Measurements from ENCODE around the gene ZNF777.
A peak's percentile ranks its signal among the peaks of the same experiment; 100 is the strongest.
"Not testable (repeated sequence)": the region's sequence is repeated elsewhere in the genome, so short reads cannot be mapped to it uniquely, and the experiment has no call there.

Gene ZNF777

DNA sequence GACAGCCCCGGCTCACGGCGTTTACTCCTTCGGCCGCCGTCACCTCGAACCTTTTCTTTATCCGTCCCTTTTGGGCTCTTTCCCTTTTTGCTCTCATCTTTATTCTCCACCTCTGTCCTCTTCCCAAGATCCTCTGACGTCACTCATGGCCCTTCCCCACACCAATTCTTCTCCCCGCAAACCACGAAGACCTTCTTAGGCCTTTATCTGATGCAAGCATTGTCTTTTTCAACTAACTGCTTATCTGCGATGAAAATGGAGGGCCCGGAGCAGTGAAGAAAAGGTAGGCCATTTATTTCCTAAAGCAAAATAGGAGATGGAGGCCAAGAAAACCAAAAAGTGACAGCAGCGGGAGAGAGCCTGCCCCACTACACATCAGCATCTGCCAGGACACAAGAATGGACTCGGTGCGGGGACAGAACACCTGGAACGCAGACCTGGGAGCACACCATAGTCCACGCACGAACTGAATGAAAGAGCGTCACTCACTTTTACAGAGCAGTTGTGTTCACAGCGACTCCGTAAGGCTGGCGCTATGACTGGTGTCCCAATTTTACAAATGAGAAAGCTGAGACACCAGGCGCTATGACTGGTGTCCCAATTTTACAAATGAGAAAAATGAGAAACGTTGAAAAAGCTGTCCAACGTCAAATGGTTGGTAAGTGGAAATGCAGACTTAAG, 45.3 kb downstream of the ZNF777 start:
- H3K9ac ChIP-seq (ENCODE audit: low read depth, low read length): no peak overlapping the region
- H4K20me1 ChIP-seq (ENCODE audit: insufficient read depth, low read length): no peaks in the 10 kb centered on the region
- H3K4me3 ChIP-seq (ENCODE audit: low read depth in 1 of 2, low read length in 2 of 2): no peak overlapping the region

DNA sequence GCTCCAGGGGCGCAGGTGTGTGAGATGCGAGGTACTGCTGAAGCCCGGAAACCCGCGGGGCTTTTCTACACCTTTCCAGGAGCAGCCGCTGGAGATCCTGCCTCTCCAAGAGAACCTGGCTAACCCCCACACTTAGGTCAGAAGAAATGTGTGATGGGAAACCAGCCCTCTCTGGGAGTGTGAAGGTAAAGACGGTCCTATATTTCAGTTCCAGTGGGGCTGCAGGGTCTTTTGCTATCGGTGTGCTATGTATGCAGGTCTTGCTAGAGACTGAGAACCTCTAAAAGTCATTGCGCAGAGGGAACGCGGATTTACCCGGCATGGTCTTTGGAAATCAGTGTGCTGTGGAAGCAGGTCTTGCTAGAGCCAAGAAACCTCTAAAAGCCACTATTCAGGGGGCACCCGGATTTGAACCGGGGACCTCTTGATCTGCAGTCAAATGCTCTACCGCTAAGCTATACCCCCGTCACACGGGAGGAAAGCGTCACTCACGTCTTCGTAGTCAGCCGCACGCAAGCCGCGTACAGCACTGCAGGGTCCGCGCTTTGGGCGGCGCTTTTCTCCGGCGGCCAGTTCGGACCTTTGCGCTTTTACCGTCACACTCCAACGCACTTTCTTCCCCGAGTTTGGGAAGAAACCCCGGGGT, 46.0 kb downstream of the ZNF777 start:
- TF ChIP-seq, protein P1, sequence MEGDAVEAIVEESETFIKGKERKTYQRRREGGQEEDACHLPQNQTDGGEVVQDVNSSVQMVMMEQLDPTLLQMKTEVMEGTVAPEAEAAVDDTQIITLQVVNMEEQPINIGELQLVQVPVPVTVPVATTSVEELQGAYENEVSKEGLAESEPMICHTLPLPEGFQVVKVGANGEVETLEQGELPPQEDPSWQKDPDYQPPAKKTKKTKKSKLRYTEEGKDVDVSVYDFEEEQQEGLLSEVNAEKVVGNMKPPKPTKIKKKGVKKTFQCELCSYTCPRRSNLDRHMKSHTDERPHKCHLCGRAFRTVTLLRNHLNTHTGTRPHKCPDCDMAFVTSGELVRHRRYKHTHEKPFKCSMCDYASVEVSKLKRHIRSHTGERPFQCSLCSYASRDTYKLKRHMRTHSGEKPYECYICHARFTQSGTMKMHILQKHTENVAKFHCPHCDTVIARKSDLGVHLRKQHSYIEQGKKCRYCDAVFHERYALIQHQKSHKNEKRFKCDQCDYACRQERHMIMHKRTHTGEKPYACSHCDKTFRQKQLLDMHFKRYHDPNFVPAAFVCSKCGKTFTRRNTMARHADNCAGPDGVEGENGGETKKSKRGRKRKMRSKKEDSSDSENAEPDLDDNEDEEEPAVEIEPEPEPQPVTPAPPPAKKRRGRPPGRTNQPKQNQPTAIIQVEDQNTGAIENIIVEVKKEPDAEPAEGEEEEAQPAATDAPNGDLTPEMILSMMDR (IDR thresholded peaks at IDR 0.05; ENCODE audit: borderline replicate concordance, extremely low read depth, low read length, poor library complexity, severe bottlenecking): no peak
- no peak for TF ChIP-seq EZH2 (IDR thresholded peaks at IDR 0.05; ENCODE audit: borderline replicate concordance, low read depth, low read length, severe bottlenecking)
- Histone ChIP-seq H3K36me3 (ENCODE audit: insufficient read depth, low read length) (no peaks in the 10 kb centered on the region), H3K4me1 (ENCODE audit: insufficient read depth, low read length) (peaks cover 23% of the 10 kb centered on the region), H3K79me2 (ENCODE audit: insufficient read depth, low read length) (no peaks in the 10 kb centered on the region), H3K9me3 (ENCODE audit: insufficient read depth, low read length, severe bottlenecking) (peaks cover 3% of the 10 kb centered on the region), H3K27ac (ENCODE audit: low read length) (peak overlapping the region; percentile 71), H3K27me3 (ENCODE audit: insufficient read depth, low read length, poor library complexity) (no peaks in the 10 kb centered on the region), H3K4me3 (ENCODE audit: low read depth in 1 of 2, low read length in 2 of 2) (no peak overlapping the region), H3K9ac (ENCODE audit: low read depth, low read length) (peak overlapping the region; percentile 36; the same call in 1 of the 2 replicates), H2AFZ (ENCODE audit: low read depth, low read length) (no peak overlapping the region), H4K20me1 (ENCODE audit: insufficient read depth, low read length) (no peaks in the 10 kb centered on the region), H3K4me2 (ENCODE audit: insufficient read depth, low read length) (no peak overlapping the region)
- no peak for DNase-seq
- ATAC-seq (ENCODE audit: insufficient read depth, low read depth): peak; percentile 5; the same call in 1 of the 3 replicates

More for the DNA sequence above, 45.3 kb downstream of the ZNF777 start:
- Histone ChIP-seq H3K36me3 (ENCODE audit: insufficient read depth, low read length) (no peaks in the 10 kb centered on the region), H2AFZ (ENCODE audit: low read depth, low read length) (no peak overlapping the region), H3K27ac (ENCODE audit: low read length) (peak overlapping the region; percentile 71), H3K4me2 (ENCODE audit: insufficient read depth, low read length) (no peak overlapping the region), H3K79me2 (ENCODE audit: insufficient read depth, low read length) (no peaks in the 10 kb centered on the region), H3K9me3 (ENCODE audit: insufficient read depth, low read length, severe bottlenecking) (peaks cover 3% of the 10 kb centered on the region), H3K27me3 (ENCODE audit: insufficient read depth, low read length, poor library complexity) (no peaks in the 10 kb centered on the region), H3K4me1 (ENCODE audit: insufficient read depth, low read length) (peaks cover 23% of the 10 kb centered on the region)
- TF ChIP-seq, protein P1 (IDR thresholded peaks at IDR 0.05; ENCODE audit: borderline replicate concordance, extremely low read depth, low read length, poor library complexity, severe bottlenecking): no peak
- TF ChIP-seq EZH2 (IDR thresholded peaks at IDR 0.05; ENCODE audit: borderline replicate concordance, low read depth, low read length, severe bottlenecking): no peak
- ATAC-seq (ENCODE audit: insufficient read depth, low read depth): no peak
- DNase-seq: no peak

DNA sequence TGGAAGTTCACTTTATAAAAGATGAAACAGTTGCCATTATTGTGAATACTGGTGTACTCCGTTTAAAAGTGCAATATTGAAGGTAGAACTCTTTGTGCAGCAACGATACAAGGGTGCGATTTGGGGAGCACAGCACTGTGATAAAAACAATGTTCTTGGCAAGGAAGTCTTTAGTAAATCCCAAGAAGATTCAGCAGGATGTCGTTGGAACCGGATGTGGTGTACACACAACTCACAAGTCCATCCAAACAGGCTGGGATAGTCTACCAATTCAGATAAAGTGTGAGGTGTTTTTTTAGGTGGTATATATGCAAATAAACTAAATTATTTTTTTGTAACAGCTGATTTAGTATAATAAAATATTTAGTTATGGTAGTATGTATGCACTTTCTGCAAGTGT, 46.7 kb downstream of the ZNF777 start:
- peak overlapping the region; percentile 35 for H3K4me2 ChIP-seq (ENCODE audit: insufficient read depth, low read length)
- DNase-seq: peak; percentile 57
- H3K9ac ChIP-seq (ENCODE audit: low read depth, low read length): peak overlapping the region; percentile 36
- TF ChIP-seq, protein P1 (IDR thresholded peaks at IDR 0.05; ENCODE audit: borderline replicate concordance, extremely low read depth, low read length, poor library complexity, severe bottlenecking): no peak
- no peak for TF ChIP-seq EZH2 (IDR thresholded peaks at IDR 0.05; ENCODE audit: borderline replicate concordance, low read depth, low read length, severe bottlenecking)
- no peaks in the 10 kb centered on the region for H4K20me1 ChIP-seq (ENCODE audit: insufficient read depth, low read length)
- peaks cover 3% of the 10 kb centered on the region for H3K9me3 ChIP-seq (ENCODE audit: insufficient read depth, low read length, severe bottlenecking)
- H3K27me3 ChIP-seq (ENCODE audit: insufficient read depth, low read length, poor library complexity): no peaks in the 10 kb centered on the region
- peak; percentile 95 for ATAC-seq (ENCODE audit: insufficient read depth, low read depth)
- H3K36me3 ChIP-seq (ENCODE audit: insufficient read depth, low read length): no peaks in the 10 kb centered on the region
- H3K4me3 ChIP-seq (ENCODE audit: low read depth in 1 of 2, low read length in 2 of 2): no peak overlapping the region
- H3K79me2 ChIP-seq (ENCODE audit: insufficient read depth, low read length): no peaks in the 10 kb centered on the region
- peak overlapping the region; percentile 71 for H3K27ac ChIP-seq (ENCODE audit: low read length)
- H3K4me1 ChIP-seq (ENCODE audit: insufficient read depth, low read length): peaks cover 23% of the 10 kb centered on the region
- H2AFZ ChIP-seq (ENCODE audit: low read depth, low read length): 0 out of 2 replicates have a peak overlapping the region, but pooled peaks have one; percentile 0

DNA sequence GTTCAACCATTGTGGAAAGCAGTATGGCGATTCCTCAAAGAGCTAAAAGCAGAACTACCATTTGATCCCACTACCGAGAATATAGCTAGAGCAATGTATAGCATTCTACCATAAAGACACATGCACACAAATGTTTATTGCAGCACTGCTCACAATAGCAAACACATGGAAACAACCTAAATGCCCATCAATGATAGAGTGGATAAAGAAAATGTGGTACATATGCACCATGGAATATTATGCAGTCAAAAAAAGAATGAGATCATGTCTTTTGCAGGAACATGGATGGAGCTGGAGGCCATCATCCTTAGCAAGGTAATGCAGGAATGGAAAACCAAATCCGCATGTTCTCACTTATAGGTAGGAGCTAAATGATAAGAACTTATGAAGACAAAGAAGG, 47.8 kb downstream of the ZNF777 start:
- DNase-seq; H4K20me1 ChIP-seq (ENCODE audit: insufficient read depth, low read length); H3K4me3 ChIP-seq (ENCODE audit: low read depth in 1 of 2, low read length in 2 of 2); H3K36me3 ChIP-seq (ENCODE audit: insufficient read depth, low read length); H2AFZ ChIP-seq (ENCODE audit: low read depth, low read length); H3K9me3 ChIP-seq (ENCODE audit: insufficient read depth, low read length, severe bottlenecking); H3K4me2 ChIP-seq (ENCODE audit: insufficient read depth, low read length); H3K79me2 ChIP-seq (ENCODE audit: insufficient read depth, low read length); H3K9ac ChIP-seq (ENCODE audit: low read depth, low read length); H3K27me3 ChIP-seq (ENCODE audit: insufficient read depth, low read length, poor library complexity); ATAC-seq (ENCODE audit: insufficient read depth, low read depth): not testable (repeated sequence)
- Histone ChIP-seq H3K4me1 (ENCODE audit: insufficient read depth, low read length) (peaks cover 23% of the 10 kb centered on the region), H3K27ac (ENCODE audit: low read length) (peak overlapping the region; percentile 54; the same call in 1 of the 2 replicates)
